Karpas-422 (cell line): ENCODE measurements around the gene SAMM50. TPM values are rescaled to one million over a fixed set of nuclear protein-coding genes. Genes with fewer than 3 reads are reported as not detected.

Source experiments
- DNase-seq: peaks from one replicate; pipeline ENCODE4 v3.0.0-alpha.2; 2015
- H2AFZ ChIP-seq: fragments of 200-600 bp; sonication (generic); 2 replicates; pipeline ENCODE4 v1.6.1; 2014; ENCODE audit warnings: antibody characterized with exemption, low read length, mixed read lengths
- H3K27ac ChIP-seq: fragments of 200-600 bp; sonication (generic); 2 replicates; pipeline ENCODE4 v1.5.1; 2014; ENCODE audit warnings: mild to moderate bottlenecking, low read length, moderate library complexity
- H3K27me3 ChIP-seq: fragments of 200-600 bp; sonication (generic); 2 replicates; pipeline ENCODE4 v1.6.1; 2014; ENCODE audit warnings: low read length, mixed read lengths
- H3K36me3 ChIP-seq: fragments of 200-600 bp; sonication (generic); 2 replicates; pipeline ENCODE4 v1.6.1; 2014; ENCODE audit warnings: low read length, mixed read lengths; ENCODE audit not compliant: insufficient read depth
- H3K4me1 ChIP-seq: fragments of 200-600 bp; sonication (generic); 2 replicates; pipeline ENCODE4 v1.6.1; 2014; ENCODE audit warnings: mild to moderate bottlenecking, low read length, mixed read lengths
- H3K4me2 ChIP-seq: fragments of 200-600 bp; sonication (generic); 2 replicates; pipeline ENCODE4 v1.6.1; 2014; ENCODE audit warnings: low read length, low read depth, mild to moderate bottlenecking; ENCODE audit not compliant: poor library complexity, severe bottlenecking
- H3K4me3 ChIP-seq: fragments of 200-600 bp; sonication (generic); 2 replicates; pipeline ENCODE4 v1.5.1; 2014; ENCODE audit warnings: mild to moderate bottlenecking, antibody characterized with exemption, low read length, mixed read lengths
- H3K79me2 ChIP-seq: fragments of 200-600 bp; sonication (generic); 2 replicates; pipeline ENCODE4 v1.6.1; 2014; ENCODE audit warnings: mild to moderate bottlenecking, low read length, mixed read lengths
- H3K9ac ChIP-seq: fragments of 200-600 bp; sonication (generic); 2 replicates; pipeline ENCODE4 v1.6.0; 2014; ENCODE audit warnings: low read length
- H3K9me2 ChIP-seq: fragments of 200-600 bp; sonication (generic), shearing (Covaris generic); replicated peaks from 2 replicates; pipeline ENCODE4 v1.6.0; 2014; ENCODE audit warnings: mild to moderate bottlenecking, low read length, moderate library complexity; ENCODE audit not compliant: insufficient read depth
- H3K9me3 ChIP-seq: fragments of 300-700, 200-600 bp; sonication (generic); 2 replicates; pipeline ENCODE4 v1.6.1; 2014; ENCODE audit warnings: low read length, mixed read lengths
- H4K20me1 ChIP-seq: fragments of 200-600 bp; sonication (generic); 2 replicates; pipeline ENCODE4 v1.6.1; 2014; ENCODE audit warnings: mild to moderate bottlenecking, antibody characterized with exemption, low read length, low read depth; ENCODE audit not compliant: insufficient read depth
- total RNA-seq: library from RNA; depleted of rRNA; stranded (reverse); fragments of >200 nt; shearing (Covaris generic); gene quantifications from 2 replicates; pipeline ENCODE4 v1.2.3, GENCODE V29; 2014; ENCODE audit warnings: low replicate concordance

Gene SAMM50
- total RNA-seq, 1 experiment from 2014 or later, result 42.9 TPM

DNA sequence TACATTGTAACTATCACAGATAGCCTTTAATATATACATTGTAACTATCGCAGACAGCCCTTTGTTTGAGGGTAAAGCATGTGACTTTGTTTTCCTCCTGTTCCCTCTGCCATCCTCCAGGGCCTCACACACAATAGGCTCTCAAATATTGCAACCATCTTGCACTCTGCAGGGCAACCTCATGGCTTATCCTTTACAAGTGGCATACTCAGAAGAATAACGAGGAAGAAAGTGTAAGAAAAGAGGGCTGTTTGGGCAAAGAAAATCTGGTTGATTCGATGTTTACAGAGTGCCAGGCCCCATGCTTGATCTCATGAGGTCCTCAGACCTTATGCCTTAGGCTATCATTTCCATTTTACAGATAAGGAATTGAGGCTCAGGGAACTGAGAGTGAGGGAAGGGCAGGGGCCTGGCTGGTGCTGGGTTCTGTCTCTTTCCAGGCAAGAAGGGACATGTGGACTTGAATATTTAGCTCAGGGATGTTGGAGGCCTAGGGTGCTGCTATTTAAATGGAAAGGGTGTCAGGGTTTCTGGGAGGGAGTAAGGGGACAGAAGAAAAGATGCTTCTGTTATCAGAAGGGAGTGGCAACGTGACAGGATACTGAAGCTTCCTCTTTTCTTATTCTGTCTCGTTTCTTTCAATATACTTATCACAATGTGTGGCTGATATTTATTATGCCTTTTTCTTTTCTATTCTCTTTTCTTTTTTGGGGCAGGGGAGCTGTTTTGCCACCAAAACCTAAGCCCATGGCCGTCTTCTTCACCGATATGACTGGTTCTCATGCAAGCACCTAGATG, 1.1 kb upstream of the SAMM50 start:
- Histone ChIP-seq H4K20me1 (no peaks in the 10 kb centered on the region; the same call in 1 of the 2 replicates), H3K9me2 (no peaks in the 10 kb centered on the region), H3K4me3 (peak overlapping the region; percentile 92), H3K79me2 (peaks cover 52% of the 10 kb centered on the region), H3K9me3 (no peaks in the 10 kb centered on the region), H2AFZ (peak overlapping the region; percentile 67; the same call in 1 of the 2 replicates), H3K9ac (peak overlapping the region; percentile 99), H3K4me2 (peak overlapping the region; percentile 82), H3K27me3 (no peaks in the 10 kb centered on the region), H3K4me1 (peaks cover 21% of the 10 kb centered on the region), H3K36me3 (no peaks in the 10 kb centered on the region), H3K27ac (peak overlapping the region; percentile 41)
- peak; percentile 71 for DNase-seq

DNA sequence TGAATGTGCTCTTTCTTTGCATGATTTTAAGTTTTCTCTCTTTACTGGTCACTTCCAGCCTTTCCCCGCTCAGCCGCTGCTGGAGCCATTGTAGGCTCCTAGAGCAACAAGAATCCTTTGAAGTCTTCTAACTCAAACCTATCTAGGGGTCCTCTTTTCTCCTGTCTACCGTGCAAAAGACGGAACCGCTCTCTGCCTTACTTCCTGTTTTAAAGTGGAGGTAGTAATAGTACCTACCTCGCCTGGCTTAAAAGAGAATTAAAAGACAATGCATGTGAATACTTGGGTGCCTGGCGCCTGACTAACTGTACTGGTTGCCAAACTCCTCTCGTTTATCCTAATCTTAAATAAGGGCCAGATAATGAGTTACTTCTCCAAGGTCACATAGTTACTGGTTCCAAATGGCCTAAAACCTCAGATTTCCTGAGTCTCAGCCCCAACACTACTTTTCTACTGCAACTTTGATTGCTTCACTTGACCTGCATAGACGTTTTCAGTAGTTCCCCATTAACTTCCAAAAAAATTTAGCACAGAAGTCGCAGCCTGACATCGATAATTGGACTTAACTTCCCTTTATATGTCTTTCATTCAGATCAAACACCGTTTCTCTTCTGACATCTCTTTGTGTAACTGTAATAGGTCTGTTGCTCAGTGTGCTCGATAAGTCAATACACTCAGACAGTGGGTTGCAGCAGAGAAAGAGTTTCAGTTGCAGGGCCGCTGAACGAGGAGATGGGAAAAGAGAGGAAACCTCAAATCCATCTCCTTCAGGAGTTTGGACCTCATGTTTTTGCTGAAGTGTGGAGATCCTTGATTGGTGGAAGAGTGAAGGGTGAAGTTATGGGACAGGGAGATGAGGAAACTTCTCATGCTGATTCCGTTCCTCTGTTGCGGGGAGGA, 891 bp downstream of the SAMM50 start:
- peak overlapping the region; percentile 99 for H3K9ac ChIP-seq
- H3K4me2 ChIP-seq, result peak overlapping the region; percentile 82
- H3K36me3 ChIP-seq, result no peaks in the 10 kb centered on the region
- no peaks in the 10 kb centered on the region for H3K9me2 ChIP-seq
- H3K4me1 ChIP-seq, result peaks cover 21% of the 10 kb centered on the region
- H3K4me3 ChIP-seq, result peak overlapping the region; percentile 92
- DNase-seq, result peak; percentile 88
- H4K20me1 ChIP-seq, result peaks cover 11% of the 10 kb centered on the region; the same call in 1 of the 2 replicates
- no peaks in the 10 kb centered on the region for H3K27me3 ChIP-seq
- H3K27ac ChIP-seq, result peak overlapping the region; percentile 71
- H2AFZ ChIP-seq, result peak overlapping the region; percentile 25; the same call in 1 of the 2 replicates
- peaks cover 71% of the 10 kb centered on the region for H3K79me2 ChIP-seq
- H3K9me3 ChIP-seq, result no peaks in the 10 kb centered on the region

DNA sequence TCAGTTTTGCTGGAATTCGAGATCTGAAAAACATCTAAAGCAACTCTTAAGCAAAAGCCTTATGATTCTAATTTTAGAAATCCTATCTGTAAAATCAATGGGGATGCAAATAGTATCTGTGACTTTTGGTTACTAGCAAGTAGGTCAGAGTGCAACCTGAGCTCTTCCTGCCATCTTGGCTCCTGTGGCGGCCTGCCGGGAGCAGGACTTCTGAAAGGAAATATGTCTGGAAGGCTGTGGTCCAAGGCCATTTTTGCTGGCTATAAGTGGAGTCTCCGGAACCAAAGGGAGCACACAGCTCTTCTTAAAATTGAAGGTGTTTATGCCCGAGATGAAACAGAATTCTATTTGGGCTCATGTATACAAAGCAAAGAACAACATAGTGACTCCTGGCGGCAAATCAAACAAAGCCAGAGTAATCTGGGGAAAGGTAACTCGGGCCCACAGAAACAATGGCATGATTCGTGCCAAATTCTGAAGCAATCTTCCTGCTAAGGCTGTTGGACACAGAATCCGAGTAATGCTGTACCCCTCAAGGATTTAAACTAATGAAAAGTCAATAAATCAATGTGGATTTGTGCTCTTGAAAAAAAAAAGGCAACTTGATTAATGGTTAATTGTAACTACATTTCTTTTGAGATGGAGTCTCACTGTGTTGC, 1.7 kb downstream of the SAMM50 start:
- Histone ChIP-seq H3K4me2 (peak overlapping the region; percentile 82), H3K4me3 (peak overlapping the region; percentile 92), H3K79me2 (peaks cover 78% of the 10 kb centered on the region), H3K27ac (no peak overlapping the region), H3K9ac (peak overlapping the region; percentile 99), H2AFZ (no peak overlapping the region), H3K36me3 (no peaks in the 10 kb centered on the region), H3K9me2 (no peaks in the 10 kb centered on the region), H4K20me1 (peaks cover 13% of the 10 kb centered on the region; the same call in 1 of the 2 replicates), H3K4me1 (peaks cover 21% of the 10 kb centered on the region), H3K9me3 (no peaks in the 10 kb centered on the region), H3K27me3 (no peaks in the 10 kb centered on the region)
- no peak for DNase-seq

DNA sequence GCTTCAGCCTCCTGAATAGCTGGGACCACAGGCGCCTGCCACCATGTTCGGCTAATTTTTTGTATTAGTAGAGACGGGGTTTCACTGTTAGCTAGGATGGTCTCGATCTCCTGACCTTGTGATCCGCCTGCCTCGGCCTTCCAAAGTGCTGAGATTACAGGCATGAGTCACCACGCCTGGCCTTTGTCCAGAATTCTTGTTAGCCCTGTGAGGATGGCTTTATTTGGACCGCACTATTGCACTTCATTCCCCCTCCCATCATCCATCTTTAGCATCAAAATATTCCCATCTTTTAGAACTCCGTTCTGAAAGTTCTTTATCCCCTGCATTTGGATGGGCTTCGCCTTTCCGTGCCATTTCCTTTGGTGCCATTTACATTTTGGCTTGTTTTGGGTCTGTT, 2.6 kb downstream of the SAMM50 start:
- Histone ChIP-seq H4K20me1 (peaks cover 15% of the 10 kb centered on the region; the same call in 1 of the 2 replicates), H2AFZ (no peak overlapping the region), H3K9ac (no peak overlapping the region), H3K79me2 (peaks cover 86% of the 10 kb centered on the region), H3K27me3 (no peaks in the 10 kb centered on the region), H3K4me2 (no peak overlapping the region), H3K36me3 (peaks cover 3% of the 10 kb centered on the region; the same call in 1 of the 2 replicates), H3K27ac (no peak overlapping the region), H3K4me1 (peaks cover 21% of the 10 kb centered on the region), H3K4me3 (no peak overlapping the region), H3K9me3 (no peaks in the 10 kb centered on the region), H3K9me2 (no peaks in the 10 kb centered on the region)
- DNase-seq, result no peak

DNA sequence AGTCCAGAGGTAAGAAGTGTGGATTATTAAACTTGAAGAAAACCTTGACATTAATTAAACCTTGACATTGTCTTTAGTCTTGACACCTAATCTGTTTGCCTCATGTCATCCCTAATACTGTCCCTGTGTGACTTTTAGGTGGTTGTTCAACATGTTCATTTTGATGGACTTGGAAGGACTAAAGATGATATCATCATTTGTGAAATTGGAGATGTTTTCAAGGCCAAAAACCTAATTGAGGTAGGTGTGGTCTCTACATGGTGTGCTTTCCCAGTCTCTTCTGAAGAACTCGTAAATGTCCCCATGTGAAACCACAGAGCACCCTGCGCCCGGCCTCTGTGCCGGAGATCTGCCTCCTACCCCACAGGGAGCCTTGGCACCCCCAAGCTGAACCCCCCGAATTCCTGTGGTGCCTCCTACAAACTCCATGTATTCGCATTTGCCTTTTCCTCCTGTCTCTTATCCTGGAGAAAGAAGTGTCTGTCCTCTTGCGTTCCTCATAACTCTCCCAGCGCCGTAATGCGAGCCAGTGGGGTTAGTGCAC, 9.1 kb downstream of the SAMM50 start:
- H3K4me1 ChIP-seq, result no peaks in the 10 kb centered on the region
- no peak overlapping the region for H3K9ac ChIP-seq
- H3K9me2 ChIP-seq, result no peaks in the 10 kb centered on the region
- H3K4me3 ChIP-seq, result no peak overlapping the region
- H4K20me1 ChIP-seq, result peaks cover 15% of the 10 kb centered on the region; the same call in 1 of the 2 replicates
- H3K79me2 ChIP-seq, result peaks cover 47% of the 10 kb centered on the region
- H3K9me3 ChIP-seq, result no peaks in the 10 kb centered on the region
- peaks cover 38% of the 10 kb centered on the region; the same call in 1 of the 2 replicates for H3K36me3 ChIP-seq
- no peaks in the 10 kb centered on the region for H3K27me3 ChIP-seq
- no peak overlapping the region for H3K27ac ChIP-seq
- no peak for DNase-seq
- no peak overlapping the region for H2AFZ ChIP-seq
- H3K4me2 ChIP-seq, result no peak overlapping the region

DNA sequence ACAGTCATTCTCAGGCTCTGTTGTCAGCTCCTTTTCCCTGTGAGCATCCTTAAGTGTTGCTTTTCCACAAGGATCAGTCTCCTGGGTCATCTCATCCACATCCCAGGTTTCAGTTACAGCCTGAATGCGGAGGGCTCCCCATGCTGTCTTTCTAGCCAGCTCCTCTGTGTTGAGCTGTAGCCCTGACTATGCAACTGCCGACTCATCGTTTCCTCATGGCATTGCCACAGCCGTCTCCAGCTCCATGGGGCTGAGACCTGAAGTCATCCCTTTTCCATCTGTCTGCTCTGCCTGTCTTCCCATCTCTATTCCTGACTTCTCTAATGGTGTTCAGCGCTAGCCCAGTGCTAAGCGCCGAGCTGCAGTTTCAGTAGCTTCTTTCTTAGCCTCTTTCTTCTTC, 11.8 kb downstream of the SAMM50 start:
- no peaks in the 10 kb centered on the region for H3K4me1 ChIP-seq
- H3K4me2 ChIP-seq, result no peak overlapping the region
- no peak for DNase-seq
- peaks cover 39% of the 10 kb centered on the region; the same call in 1 of the 2 replicates for H3K36me3 ChIP-seq
- no peaks in the 10 kb centered on the region for H3K27me3 ChIP-seq
- no peak overlapping the region for H3K27ac ChIP-seq
- 0 out of 2 replicates have a peak, but pooled peaks cover under 1% of the 10 kb centered on the region for H4K20me1 ChIP-seq
- no peak overlapping the region for H2AFZ ChIP-seq
- H3K9ac ChIP-seq, result no peak overlapping the region
- H3K4me3 ChIP-seq, result no peak overlapping the region
- H3K79me2 ChIP-seq, result peaks cover 22% of the 10 kb centered on the region
- no peaks in the 10 kb centered on the region for H3K9me2 ChIP-seq
- no peaks in the 10 kb centered on the region for H3K9me3 ChIP-seq

DNA sequence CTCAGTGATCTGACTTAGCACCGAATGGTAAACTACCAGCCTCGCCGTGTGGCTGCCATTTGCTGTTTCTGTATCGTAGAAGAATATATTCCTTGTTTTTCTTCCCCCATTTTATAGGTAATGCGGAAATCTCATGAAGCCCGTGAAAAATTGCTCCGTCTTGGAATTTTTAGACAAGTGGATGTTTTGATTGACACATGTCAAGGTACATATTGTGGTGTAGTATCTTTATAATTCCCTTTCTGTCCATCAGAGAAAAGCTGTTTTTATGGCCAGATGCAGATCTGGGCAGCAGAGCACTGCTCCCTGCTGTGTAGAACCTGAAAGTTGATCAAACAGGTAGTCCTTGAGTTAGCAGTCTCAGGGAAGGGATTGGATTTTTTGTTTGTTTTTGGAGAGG, 13.4 kb downstream of the SAMM50 start:
- 0 out of 2 replicates have a peak, but pooled peaks cover 8% of the 10 kb centered on the region for H3K79me2 ChIP-seq
- no peak overlapping the region for H2AFZ ChIP-seq
- H3K9me3 ChIP-seq, result no peaks in the 10 kb centered on the region
- no peaks in the 10 kb centered on the region for H4K20me1 ChIP-seq
- no peaks in the 10 kb centered on the region for H3K9me2 ChIP-seq
- no peak overlapping the region for H3K4me2 ChIP-seq
- H3K36me3 ChIP-seq, result peaks cover 40% of the 10 kb centered on the region; the same call in 1 of the 2 replicates
- H3K27ac ChIP-seq, result no peak overlapping the region
- no peaks in the 10 kb centered on the region for H3K27me3 ChIP-seq
- H3K9ac ChIP-seq, result no peak overlapping the region
- no peak for DNase-seq
- no peaks in the 10 kb centered on the region for H3K4me1 ChIP-seq
- H3K4me3 ChIP-seq, result no peak overlapping the region
